Measurements from ENCODE around the gene DNAH17.
"Not testable (repeated sequence)": the region's sequence is repeated elsewhere in the genome, so short reads cannot be mapped to it uniquely, and the experiment has no call there.

Gene DNAH17

GRCh38 chr17:78522031-78522809 is 55.0 kb downstream of the DNAH17 start:
- DNase-seq, result no peak

DNA sequence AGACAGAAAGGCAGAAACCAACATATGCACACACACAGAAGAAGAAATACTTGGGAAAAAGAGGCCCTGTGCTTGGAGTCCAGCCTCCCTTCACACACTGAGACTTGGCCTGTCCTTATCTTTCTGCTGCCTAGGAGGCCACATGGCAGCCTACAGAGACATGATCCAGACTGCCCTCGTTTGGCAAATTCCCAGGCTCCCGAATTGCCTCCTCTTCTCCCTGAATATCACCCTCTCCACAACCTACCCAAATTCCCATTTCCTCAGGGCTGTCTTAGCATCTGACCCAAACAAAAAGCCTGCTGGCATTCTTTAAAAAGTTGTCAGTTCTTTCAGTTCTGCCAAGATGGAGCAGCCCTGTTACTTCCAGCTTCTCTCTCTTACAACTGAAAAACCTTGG is 59.8 kb downstream of the DNAH17 start:
- no peak for DNase-seq

- no peak for DNase-seq
Observed at GRCh38 chr17:78515480-78515879, 61.7 kb downstream of the DNAH17 start.

- no peak for DNase-seq
Observed at GRCh38 chr17:78514521-78514920, 62.7 kb downstream of the DNAH17 start.

- no peak for DNase-seq
Observed at GRCh38 chr17:78512976-78513375, 64.2 kb downstream of the DNAH17 start.

- DNase-seq, result no peak
Observed at GRCh38 chr17:78510141-78511075, 66.8 kb downstream of the DNAH17 start.

DNA sequence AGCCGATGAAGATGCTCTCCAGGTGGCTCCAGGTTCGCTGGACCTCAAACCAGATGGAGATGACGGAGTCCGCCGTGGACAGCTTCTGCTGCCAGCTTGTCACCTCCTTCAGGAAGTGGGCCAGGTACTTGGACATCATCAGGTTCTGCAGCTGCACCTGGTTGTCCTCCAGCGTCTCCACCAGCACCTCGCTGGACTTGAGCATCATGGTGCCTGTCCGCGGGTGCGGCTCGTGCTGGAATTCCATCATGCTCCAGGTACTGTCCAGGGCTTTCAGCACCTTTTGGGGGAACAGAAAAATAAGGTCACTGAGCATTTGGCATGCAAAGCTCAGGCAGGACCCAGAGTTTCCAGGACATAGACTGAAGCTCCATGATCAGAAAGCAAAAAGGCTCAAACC is 69.7 kb downstream of the DNAH17 start:
- no peak for DNase-seq

GRCh38 chr17:78506454-78507309 is 70.5 kb downstream of the DNAH17 start:
- no peak for DNase-seq

- no peak for DNase-seq
Observed at GRCh38 chr17:78504156-78504925, 72.9 kb downstream of the DNAH17 start.

DNA sequence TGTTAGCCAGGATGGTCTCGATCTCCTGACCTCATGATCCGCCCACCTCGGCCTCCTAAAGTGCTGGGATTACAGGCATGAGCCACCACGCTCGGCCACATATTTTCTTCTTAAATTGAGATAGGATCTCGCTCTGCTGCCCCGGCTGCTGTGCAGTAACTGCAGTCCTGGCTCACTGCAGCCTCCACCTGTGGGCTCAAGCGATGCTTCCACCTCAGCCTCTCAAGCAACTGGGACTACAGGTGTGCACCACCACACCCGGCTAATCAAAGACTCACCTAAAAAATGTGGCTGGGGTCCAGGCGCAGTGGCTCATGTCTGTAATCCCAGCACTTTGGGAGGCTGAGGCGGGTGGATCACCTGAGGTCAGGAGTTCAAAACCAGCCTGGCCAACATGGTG is 73.8 kb downstream of the DNAH17 start:
- not testable (repeated sequence) for DNase-seq

- no peak for DNase-seq
Observed at GRCh38 chr17:78502611-78503148, 74.5 kb downstream of the DNAH17 start.

- no peak for DNase-seq
Observed at GRCh38 chr17:78501241-78502036, 75.8 kb downstream of the DNAH17 start.

DNA sequence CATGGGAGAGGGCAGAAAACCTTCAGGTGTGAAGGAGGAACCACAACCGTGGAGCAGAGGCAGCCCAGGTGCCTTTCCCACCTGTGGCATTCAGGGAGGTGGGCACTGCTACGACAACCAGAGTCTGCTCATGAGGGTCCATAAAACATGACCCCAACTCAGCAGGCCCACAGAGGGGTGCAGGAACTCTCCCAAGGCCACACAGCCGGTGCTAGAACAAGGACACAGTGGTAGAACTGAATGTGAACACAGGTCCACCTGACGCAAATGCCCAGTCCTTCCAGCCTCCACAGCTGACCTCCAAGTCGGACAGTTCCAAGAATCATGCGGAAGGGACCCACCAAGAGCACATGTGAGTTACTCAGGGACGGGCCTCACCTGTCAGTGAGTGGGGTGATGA is 76.4 kb downstream of the DNAH17 start:
- DNase-seq, result no peak

- DNase-seq, result no peak
Observed at GRCh38 chr17:78499715-78500540, 77.3 kb downstream of the DNAH17 start.

DNA sequence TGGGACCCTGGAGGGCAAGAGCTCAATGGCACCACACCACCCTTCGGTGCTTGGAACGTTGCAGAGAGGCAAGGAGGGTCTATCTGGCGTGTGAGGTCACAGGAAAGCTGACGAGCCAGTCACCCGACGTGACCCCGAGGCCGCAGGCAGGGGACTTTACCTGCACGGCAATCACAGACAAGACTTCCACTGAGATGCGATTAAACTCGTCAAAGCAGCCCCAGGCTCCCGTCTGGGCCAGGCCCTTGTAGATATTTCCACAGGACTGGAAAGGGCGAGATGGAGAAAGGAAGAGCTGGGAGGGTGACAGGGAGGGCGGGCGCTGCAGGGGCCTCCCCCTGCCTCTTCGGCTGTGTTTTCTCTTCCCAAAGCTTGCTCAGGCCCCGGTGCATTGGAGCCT is 78.3 kb downstream of the DNAH17 start:
- DNase-seq, result no peak

DNA sequence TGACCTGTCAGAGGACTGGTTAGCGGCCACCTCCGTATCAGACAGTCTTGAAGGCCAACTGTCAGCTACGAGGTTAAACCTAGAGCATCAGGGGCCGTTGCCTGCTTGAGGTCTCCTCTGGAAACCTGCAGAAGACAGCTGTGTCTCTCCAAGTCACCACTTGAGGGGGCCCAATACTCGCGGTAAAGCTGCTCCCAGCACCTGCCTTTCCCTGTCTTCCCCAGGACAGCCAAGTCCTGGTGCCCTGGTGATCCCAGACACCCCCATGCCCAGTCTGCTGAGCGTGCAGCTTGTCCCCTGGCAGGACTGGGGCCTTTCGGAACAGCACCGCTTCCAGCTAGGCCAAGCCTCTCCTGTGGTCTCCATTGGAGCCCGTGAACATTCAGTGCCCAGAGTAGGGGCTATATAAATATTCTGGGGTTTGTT is 80.1 kb downstream of the DNAH17 start:
- DNase-seq, result peak; percentile 82

GRCh38 chr17:78496311-78496710 is 80.9 kb downstream of the DNAH17 start:
- no peak for DNase-seq

DNA sequence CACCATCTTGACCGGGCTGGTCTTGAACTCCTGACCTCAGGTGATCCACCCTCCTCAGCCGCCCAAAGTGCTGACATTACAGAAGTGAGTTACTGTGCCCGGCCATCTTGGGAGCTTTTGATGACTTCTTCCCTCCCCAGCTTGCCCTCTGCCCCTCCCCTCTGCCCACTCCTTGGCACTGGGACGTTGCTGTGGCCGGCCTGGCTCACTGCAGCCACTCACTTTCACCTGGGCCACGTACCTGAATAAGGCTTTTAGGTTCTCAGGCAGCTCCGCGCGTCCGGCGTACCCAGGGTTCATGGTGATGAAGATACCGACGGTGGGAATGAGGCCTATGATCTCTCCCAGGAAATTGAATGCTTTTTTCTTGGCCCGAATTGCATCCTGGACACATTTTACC is 81.6 kb downstream of the DNAH17 start:
- DNase-seq, result no peak

- DNase-seq, result no peak
Observed at GRCh38 chr17:78494696-78495330, 82.4 kb downstream of the DNAH17 start.
